Fibroblast of the aortic adventitia (primary cell): ENCODE data around the gene MMEL1. TPM values are rescaled to one million over a fixed set of nuclear protein-coding genes. Genes with fewer than 3 reads are reported as not detected.

Experiments
- DNase-seq: peaks from one replicate; pipeline ENCODE4 v3.0.0-alpha.2; 2010; ENCODE audit warnings: low read depth
- H3K4me3 ChIP-seq: 2 replicates; pipeline ENCODE4 v1.5.1; 2011; ENCODE audit warnings: low read depth, mild to moderate bottlenecking, control low read depth, low read length, moderate library complexity
- total RNA-seq: library from RNA; depleted of rRNA; stranded (reverse); fragments of >200 nt; gene quantifications from 2 replicates; pipeline ENCODE4 v1.2.3, GENCODE V29; 2012; ENCODE audit warnings: low replicate concordance
- TF ChIP-seq, protein P1 (sequence below): IDR thresholded peaks from 2 replicates; pipeline ENCODE4 v1.5.1; 2011; ENCODE audit warnings: mild to moderate bottlenecking, low read length, control low read depth, inconsistent platforms; ENCODE audit not compliant: insufficient read depth

MMEL1 gene
- total RNA-seq, 1 donor: not detected

DNA sequence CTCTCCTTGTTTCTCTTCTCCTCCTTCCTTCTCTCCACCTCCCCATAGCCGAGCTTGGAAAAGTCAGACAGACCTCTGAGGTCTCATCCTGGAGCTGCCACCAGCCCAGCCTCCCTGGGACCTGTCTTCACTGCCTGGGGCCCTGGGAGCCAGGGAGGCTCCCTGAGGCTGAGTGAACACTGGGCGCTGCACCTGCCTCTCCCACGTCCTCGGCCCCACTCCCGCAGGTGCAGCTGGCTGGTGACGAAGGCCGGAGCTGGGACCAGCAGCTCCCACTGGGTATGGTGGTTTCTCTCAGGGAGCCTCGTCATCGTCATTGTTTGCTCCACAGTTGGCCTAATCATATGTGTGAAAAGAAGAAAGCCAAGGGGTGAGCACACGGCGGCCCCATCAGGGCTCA lies 71.4 kb downstream of the MMEL1 start:
- TF ChIP-seq, protein P1, sequence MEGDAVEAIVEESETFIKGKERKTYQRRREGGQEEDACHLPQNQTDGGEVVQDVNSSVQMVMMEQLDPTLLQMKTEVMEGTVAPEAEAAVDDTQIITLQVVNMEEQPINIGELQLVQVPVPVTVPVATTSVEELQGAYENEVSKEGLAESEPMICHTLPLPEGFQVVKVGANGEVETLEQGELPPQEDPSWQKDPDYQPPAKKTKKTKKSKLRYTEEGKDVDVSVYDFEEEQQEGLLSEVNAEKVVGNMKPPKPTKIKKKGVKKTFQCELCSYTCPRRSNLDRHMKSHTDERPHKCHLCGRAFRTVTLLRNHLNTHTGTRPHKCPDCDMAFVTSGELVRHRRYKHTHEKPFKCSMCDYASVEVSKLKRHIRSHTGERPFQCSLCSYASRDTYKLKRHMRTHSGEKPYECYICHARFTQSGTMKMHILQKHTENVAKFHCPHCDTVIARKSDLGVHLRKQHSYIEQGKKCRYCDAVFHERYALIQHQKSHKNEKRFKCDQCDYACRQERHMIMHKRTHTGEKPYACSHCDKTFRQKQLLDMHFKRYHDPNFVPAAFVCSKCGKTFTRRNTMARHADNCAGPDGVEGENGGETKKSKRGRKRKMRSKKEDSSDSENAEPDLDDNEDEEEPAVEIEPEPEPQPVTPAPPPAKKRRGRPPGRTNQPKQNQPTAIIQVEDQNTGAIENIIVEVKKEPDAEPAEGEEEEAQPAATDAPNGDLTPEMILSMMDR: no peak
- no peak for DNase-seq
- no peak overlapping the region for H3K4me3 ChIP-seq

DNA sequence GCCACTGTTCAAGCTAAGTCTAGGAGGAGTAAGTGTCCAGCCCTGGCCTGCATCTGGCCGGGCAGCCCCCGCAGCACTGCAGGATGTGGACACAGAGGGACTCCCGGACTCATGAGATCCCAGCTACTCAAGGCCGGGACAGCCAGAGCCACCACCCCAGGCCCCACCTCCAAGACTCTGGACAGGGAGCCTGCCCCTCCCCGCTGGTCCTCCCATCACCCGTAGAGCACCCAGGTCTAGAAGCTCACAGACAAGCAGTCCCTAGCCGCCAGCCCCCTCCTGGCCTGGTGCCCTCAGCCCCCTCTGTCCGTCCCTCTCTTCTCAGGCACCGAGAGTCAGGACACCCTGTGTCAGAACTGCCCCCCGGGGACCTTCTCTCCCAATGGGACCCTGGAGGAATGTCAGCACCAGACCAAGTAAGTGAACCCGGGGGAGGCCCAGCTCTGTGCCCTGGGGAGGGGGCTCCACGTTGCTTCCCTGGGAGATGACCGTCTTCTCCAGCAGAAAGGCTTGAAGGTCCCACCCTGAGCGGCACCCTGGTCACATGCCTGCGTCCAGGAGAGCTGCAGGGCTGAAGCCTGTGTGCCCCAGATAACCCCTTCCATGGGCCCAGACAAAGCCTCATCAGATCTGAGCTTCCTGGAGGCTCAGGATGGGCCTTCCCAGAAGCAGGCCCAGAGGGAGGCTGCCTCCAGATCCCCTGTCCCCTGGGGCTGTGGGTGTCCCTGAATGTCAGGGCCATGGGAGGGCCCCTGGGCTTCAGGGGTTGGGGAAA lies 72.3 kb downstream of the MMEL1 start:
- DNase-seq: no peak
- H3K4me3 ChIP-seq: no peak overlapping the region
- TF ChIP-seq, protein P1: no peak

DNA sequence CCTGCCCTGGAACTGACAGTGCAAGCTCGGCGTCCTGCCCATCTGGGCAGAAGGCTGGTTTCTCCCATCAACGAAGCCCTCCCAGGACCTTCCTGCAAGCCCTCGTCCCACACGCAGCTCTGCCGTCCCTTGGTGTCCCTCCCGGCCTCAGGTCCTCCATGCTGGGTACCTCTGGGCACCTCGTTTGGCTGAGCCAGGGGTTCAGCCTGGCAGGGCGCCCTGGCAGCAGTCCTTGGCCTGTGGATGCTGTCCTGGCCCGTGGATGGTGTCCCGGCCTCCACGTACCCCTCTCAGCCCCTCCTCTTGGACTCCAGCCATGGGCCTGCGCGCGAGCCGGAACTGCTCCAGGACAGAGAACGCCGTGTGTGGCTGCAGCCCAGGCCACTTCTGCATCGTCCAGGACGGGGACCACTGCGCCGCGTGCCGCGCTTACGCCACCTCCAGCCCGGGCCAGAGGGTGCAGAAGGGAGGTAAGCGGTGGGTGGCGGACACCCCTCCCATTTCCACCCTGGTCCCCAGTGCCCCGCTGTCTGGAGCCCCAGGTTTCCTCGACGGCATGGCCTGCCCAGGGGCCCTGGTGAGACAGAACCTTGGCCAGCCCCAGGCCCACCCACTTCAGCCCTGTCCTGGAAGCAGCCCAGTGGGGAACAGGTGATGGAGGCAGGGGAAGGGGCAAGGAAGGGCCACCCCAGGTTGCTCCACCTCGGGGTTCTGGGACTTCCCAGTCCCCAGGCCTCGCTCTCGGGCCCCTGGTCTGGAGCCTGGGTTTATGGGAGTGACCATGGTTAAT lies 73.1 kb downstream of the MMEL1 start:
- no peak for DNase-seq
- H3K4me3 ChIP-seq: no peak overlapping the region
- TF ChIP-seq, protein P1: no peak

DNA sequence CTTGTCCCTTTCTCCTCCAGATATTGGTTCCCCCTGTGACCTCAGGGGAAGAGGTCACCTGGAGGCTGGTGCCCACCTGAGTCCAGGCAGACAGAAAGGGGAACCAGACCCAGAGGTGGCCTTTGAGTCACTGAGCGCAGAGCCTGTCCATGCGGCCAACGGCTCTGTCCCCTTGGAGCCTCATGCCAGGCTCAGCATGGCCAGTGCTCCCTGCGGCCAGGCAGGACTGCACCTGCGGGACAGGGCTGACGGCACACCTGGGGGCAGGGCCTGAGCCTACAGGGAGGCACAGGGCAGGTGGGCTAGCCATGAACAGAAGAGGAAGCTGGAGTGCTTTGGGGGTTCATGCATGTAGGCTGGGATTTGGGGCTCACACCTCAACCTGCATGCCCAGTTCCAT lies 74.0 kb downstream of the MMEL1 start:
- TF ChIP-seq, protein P1: no peak
- H3K4me3 ChIP-seq: no peak overlapping the region
- no peak for DNase-seq

DNA sequence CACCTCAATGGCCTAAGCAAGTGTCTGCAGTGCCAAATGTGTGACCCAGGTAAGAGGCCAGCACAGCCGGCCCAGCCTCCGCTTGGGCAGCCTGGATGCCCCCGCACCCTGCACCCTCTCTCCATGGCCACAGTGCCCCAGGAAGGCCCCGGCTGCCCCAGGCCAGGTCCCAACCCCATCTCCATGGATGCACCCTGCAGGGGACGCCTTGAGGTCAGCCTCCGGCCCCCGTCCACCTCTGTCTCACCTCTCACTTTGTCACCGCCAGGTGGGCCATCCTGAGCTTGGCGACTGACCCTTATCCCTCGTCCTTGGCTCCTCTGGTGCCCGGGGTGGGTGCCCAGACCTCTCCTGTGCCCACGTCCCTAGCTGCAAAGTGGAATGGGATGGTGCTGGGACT lies 74.4 kb downstream of the MMEL1 start:
- no peak overlapping the region for H3K4me3 ChIP-seq
- TF ChIP-seq, protein P1: no peak
- DNase-seq: no peak

DNA sequence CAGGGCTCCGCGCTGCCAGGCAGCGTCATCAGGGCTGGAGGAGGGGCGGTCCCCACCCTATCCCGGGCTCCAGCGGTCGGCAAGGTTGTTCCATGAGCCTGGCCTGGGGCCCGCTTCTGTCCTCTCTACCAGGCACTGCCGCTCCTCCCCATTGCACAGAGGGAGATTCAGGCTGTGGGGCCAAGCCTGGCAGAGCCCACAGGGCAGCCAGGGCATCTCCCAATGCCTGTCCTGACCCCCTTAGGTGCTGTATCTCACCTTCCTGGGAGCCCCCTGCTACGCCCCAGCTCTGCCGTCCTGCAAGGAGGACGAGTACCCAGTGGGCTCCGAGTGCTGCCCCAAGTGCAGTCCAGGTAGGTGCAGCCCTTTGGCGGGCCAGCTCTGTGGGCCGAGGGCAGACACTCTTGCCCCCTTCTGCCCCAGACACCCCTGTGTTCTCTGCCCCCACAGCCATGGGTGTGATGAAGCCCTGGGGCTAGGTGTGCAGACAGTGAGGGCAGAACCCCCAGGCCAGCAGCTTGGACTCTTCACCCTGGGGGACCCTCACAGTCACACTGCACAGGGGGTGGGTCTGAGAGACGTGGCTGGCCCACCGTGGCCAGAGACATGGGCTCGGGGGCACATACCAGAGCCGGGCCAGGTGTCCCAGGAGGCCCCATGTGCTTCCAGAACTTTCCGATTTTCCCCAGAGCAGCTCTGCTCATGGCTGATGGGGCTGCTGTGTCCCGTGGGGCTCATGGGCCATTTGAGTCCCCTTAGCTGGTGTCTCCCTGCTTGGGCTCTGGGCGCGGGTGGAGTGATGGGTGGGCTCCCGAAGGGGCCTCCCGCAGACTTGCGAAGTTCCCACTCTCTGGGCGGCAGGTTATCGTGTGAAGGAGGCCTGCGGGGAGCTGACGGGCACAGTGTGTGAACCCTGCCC lies 75.1 kb downstream of the MMEL1 start:
- no peak for DNase-seq
- TF ChIP-seq, protein P1: no peak
- peak overlapping the region; percentile 69 for H3K4me3 ChIP-seq
